GM06990 (cell line): Measurements from ENCODE around the gene DHX32.
A peak's percentile ranks its signal among the peaks of the same experiment; 100 is the strongest.

Experiments
- DNase-seq: peaks from one replicate; pipeline ENCODE4 v3.0.0-alpha.2; 2011; ENCODE audit not compliant: insufficient read length; ENCODE audit errors: extremely low read depth
- H3K27me3 ChIP-seq: replicated peaks from 2 replicates; pipeline ENCODE4 v1.6.0; 2011; ENCODE audit warnings: low read length; ENCODE audit not compliant: control insufficient read depth, insufficient read depth
- H3K36me3 ChIP-seq: 2 replicates; pipeline ENCODE4 v1.5.1; 2011; ENCODE audit warnings: low read length; ENCODE audit not compliant: control insufficient read depth, insufficient read depth
- H3K4me3 ChIP-seq: replicated peaks from 2 replicates; pipeline ENCODE4 v1.5.1; 2011; ENCODE audit warnings: low read depth, mild to moderate bottlenecking, control low read depth, low read length
- TF ChIP-seq, protein P1 (sequence below): IDR thresholded peaks from 2 replicates; pipeline ENCODE4 v1.5.1; 2011; ENCODE audit warnings: low read length, control low read depth, mild to moderate bottlenecking, inconsistent platforms; ENCODE audit not compliant: insufficient read depth, poor library complexity, severe bottlenecking

DHX32 gene

DNA sequence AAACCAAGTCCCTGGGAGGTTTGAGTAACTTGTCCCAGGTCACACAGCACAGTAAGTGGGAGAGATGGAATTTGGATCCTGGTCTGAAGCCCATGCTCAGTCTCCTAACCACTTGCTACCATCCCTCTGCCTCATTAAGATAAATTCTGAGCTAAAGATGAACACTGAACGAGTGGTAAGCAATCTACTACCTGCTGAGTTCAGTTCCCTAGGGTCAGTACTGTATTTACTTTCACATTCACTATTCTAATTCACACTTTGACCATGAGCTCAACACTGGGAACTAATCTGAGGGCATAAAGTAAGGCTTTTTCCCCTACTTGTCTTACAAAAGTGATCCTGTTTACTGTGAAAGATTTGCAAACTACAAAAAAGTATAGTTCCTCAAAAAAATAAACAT lies 60.4 kb downstream of the DHX32 start:
- H3K27me3 ChIP-seq, result no peaks in the 10 kb centered on the region
- H3K4me3 ChIP-seq, result peak overlapping the region; percentile 5; the same call in 1 of the 2 replicates
- TF ChIP-seq, protein P1, sequence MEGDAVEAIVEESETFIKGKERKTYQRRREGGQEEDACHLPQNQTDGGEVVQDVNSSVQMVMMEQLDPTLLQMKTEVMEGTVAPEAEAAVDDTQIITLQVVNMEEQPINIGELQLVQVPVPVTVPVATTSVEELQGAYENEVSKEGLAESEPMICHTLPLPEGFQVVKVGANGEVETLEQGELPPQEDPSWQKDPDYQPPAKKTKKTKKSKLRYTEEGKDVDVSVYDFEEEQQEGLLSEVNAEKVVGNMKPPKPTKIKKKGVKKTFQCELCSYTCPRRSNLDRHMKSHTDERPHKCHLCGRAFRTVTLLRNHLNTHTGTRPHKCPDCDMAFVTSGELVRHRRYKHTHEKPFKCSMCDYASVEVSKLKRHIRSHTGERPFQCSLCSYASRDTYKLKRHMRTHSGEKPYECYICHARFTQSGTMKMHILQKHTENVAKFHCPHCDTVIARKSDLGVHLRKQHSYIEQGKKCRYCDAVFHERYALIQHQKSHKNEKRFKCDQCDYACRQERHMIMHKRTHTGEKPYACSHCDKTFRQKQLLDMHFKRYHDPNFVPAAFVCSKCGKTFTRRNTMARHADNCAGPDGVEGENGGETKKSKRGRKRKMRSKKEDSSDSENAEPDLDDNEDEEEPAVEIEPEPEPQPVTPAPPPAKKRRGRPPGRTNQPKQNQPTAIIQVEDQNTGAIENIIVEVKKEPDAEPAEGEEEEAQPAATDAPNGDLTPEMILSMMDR, result no peak
- DNase-seq, result no peak
- H3K36me3 ChIP-seq, result no peaks in the 10 kb centered on the region; the same call in 1 of the 2 replicates

DNA sequence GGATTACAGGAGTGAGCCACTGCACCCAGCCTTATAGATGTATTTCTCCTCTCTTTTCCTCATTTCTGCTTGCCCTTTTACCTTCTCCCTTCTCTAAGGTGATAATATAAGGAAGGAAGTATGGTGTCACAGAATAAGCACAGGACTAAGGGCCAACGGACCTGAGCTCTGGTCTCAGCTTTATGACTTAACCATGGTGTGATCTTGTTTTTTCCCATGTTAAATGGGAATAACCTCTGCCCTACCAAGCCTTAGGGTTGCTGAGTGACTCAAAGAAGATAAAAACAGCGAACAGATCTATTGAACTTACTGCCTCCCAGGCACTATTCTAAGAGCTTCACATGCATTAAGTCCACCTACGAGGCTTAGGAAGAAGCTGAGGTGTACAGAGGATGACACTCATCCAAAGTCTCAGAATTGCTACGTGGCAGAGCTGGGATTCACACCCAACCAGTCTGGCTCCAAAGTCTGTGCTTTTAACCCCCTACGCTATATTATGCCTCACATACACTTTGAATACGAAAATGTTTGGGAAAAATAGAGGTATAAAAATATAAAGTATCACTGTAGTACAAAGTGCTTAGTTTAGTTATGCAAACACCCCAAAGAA lies 63.6 kb downstream of the DHX32 start:
- no peak for DNase-seq
- Histone ChIP-seq H3K36me3 (peaks cover 3% of the 10 kb centered on the region), H3K27me3 (no peaks in the 10 kb centered on the region), H3K4me3 (no peak overlapping the region)
- TF ChIP-seq, protein P1, result no peak

DNA sequence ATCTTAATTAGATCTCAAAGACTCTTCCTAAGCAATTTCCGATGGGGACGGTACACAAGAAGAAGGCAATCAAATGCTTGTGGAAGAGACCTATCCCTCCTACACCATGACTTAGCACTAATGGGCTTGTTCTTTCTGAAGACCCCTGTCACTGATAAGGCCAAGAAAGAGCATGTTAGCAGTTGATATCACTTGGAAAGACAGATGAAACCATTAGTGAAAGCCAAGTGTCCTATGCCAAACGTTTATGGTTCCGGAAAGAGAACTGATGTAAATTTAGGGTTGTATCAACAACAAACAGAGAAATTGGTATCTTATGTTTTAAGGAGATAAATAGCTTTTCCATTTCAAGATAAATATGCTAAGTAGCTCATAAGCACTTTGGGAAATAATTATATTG lies 64.5 kb downstream of the DHX32 start:
- H3K4me3 ChIP-seq, result no peak overlapping the region
- TF ChIP-seq, protein P1, result no peak
- no peak for DNase-seq
- H3K36me3 ChIP-seq, result peaks cover 3% of the 10 kb centered on the region
- no peaks in the 10 kb centered on the region for H3K27me3 ChIP-seq

DNA sequence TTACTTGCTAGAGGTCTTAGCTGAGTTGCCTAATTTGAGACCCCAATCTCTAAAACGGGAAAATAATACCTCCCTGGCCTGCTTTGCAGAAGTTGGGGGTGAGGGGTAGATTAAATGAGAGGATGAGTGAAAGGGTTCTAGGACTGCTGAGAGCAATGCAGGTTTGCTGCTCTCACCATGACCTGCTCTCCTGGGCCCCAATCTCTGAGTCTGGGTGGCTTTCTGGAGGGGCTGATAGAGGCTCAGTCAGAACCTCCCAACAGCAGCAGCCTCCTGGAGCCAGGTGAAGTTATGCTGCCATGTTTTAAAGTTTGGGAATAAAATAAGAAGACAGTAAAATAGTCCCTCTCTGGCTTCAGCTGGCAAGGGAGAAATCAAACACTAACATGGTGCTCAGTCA lies 65.3 kb downstream of the DHX32 start:
- Histone ChIP-seq H3K4me3 (no peak overlapping the region), H3K36me3 (peaks cover 3% of the 10 kb centered on the region), H3K27me3 (no peaks in the 10 kb centered on the region)
- TF ChIP-seq, protein P1, result no peak
- no peak for DNase-seq

DNA sequence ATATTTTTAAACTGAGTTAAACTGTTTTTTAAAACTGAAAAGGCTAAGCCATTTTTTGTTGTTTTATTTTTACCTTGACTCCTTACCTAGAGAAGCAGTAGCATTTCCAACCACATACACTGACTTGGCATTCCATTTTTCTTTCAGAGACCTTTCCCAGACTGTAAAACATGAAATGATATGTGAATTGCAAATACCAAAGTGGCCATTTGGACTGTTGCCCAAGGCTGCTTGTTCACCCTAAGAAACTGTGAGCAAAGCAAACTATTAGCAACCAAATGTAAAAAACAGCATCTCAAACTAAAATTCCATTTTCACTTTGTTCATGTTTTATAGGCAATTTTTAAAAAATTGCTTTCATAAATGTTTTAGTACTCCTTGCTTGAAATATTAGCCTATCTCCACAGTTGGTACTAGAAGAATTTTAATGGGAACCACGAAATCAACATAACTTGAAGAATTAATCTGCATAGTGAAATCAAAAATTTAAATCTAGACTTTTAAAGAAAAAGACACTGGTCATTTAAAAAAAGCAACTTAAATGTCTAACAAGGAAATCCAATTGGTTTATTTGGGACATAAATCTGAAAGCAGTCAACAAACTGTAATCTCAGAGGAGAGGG lies 68.9 kb downstream of the DHX32 start:
- peaks cover 10% of the 10 kb centered on the region for H3K36me3 ChIP-seq
- DNase-seq, result no peak

More for the DNA sequence above, 68.9 kb downstream of the DHX32 start:
- TF ChIP-seq, protein P1, result no peak
- Histone ChIP-seq H3K4me3 (no peak overlapping the region), H3K27me3 (no peaks in the 10 kb centered on the region)
